SJCRH30 (cell line): ENCODE results near the gene TAL2. TPM values are rescaled to one million over a fixed set of nuclear protein-coding genes. Genes with fewer than 3 reads are reported as not detected.

Source experiments
- DNase-seq, 2 experiments: peaks; one replicate each; pipeline ENCODE4 v3.0.0-alpha.2; 2015 to 2020
- H3K27ac ChIP-seq: fragments of 250-450 bp; sonication (Bioruptor Pico); 2 replicates; pipeline ENCODE4 v1.5.1; 2020; ENCODE audit warnings: mild to moderate bottlenecking, moderate library complexity
- H3K27me3 ChIP-seq: fragments of 250-450 bp; sonication (Bioruptor Pico); 2 replicates; pipeline ENCODE4 v1.5.1; 2020; ENCODE audit warnings: mild to moderate bottlenecking, moderate library complexity
- H3K36me3 ChIP-seq: fragments of 250-450 bp; sonication (Bioruptor Pico); 2 replicates; pipeline ENCODE4 v1.5.1; 2020; ENCODE audit warnings: mild to moderate bottlenecking, moderate library complexity
- H3K4me1 ChIP-seq: fragments of 250-450 bp; sonication (Bioruptor Pico); 2 replicates; pipeline ENCODE4 v1.5.1; 2020; ENCODE audit warnings: mild to moderate bottlenecking, moderate library complexity
- H3K4me3 ChIP-seq: fragments of 250-450 bp; sonication (Bioruptor Pico); 2 replicates; pipeline ENCODE4 v1.5.1; 2020; ENCODE audit warnings: mild to moderate bottlenecking, moderate library complexity
- H3K9me3 ChIP-seq: fragments of 250-450 bp; sonication (Bioruptor Pico); replicated peaks from 2 replicates; pipeline ENCODE4 v1.5.1; 2020; ENCODE audit warnings: mild to moderate bottlenecking, moderate library complexity
- total RNA-seq: library from RNA; depleted of rRNA; stranded (reverse); fragments of >200 nt; shearing (Covaris generic); gene quantifications from 2 replicates; pipeline ENCODE4 v1.2.3, GENCODE V29; 2014; rRNA removed

TAL2 gene
- total RNA-seq, 1 experiment from 2014 or later, result not detected

DNA sequence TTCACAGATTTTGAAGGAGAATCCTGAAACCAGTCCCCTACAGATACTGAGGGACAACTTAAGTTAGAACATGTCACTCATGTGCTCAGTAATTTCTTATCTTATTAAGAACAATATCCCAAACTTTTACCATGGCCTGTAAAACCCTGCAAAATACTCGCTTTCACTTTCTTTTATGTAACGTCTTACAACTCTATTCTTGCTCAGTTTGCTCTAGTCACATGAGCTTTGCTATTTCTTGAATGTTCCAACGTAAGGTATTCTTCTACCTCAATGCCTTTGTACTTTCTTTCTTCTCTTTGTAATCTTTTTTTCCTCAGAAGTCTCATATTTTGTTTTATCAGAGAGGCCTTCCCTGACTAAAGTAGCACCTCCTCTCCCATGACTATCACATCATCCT is 46.1 kb downstream of the TAL2 start:
- H3K4me1 ChIP-seq, result no peaks in the 10 kb centered on the region
- H3K4me3 ChIP-seq, result no peak overlapping the region
- H3K9me3 ChIP-seq, result no peaks in the 10 kb centered on the region; the same call in 1 of the 2 replicates
- no peaks in the 10 kb centered on the region for H3K27me3 ChIP-seq
- no peak overlapping the region for H3K27ac ChIP-seq
- DNase-seq, result no peak
- no peaks in the 10 kb centered on the region for H3K36me3 ChIP-seq

DNA sequence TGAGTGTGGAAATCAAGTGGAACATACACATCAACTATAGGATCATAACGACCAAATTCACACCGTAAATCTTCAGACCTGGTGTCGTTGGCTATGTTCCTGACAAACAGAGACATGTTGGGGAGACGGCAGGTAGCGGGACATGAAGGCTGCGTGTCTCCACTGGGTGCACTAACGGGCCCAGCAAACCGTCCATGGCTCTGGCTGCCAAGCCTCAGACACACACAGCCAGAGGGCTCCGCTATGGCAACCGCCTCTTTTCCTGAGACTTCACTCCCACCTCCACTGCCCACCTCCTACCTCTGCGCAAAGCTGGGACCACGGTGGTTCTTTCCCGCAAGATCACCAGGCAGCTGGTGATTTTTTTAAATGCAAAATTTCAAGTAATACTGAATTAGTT is 48.4 kb downstream of the TAL2 start:
- Histone ChIP-seq H3K4me3 (no peak overlapping the region), H3K27ac (no peak overlapping the region), H3K27me3 (no peaks in the 10 kb centered on the region), H3K9me3 (no peaks in the 10 kb centered on the region), H3K4me1 (no peaks in the 10 kb centered on the region), H3K36me3 (peaks cover 3% of the 10 kb centered on the region; the same call in 1 of the 2 replicates)
- DNase-seq, result no peak

DNA sequence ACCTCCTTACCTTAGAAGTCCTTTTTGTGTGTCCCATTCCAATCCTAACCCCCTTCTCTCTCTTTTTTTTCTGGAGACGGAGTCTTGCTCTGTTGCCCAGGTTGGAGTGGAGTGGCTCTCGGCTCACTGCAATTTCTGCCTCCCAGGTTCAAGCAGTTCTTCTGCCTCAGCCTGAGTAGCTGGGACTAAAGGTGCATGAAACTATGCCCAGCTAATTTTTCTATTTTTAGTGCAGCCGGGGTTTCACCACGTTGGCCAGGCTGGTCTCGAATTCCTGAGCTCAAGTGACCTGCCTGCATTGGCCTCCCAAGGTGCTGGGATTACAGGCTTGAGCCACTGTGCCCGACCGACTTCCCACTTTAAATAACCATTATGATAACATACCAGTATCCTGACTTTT is 49.6 kb downstream of the TAL2 start:
- Histone ChIP-seq H3K4me3 (no peak overlapping the region), H3K4me1 (no peaks in the 10 kb centered on the region), H3K36me3 (peaks cover 3% of the 10 kb centered on the region; the same call in 1 of the 2 replicates), H3K27me3 (no peaks in the 10 kb centered on the region), H3K27ac (no peak overlapping the region), H3K9me3 (no peaks in the 10 kb centered on the region)
- DNase-seq, result no peak

DNA sequence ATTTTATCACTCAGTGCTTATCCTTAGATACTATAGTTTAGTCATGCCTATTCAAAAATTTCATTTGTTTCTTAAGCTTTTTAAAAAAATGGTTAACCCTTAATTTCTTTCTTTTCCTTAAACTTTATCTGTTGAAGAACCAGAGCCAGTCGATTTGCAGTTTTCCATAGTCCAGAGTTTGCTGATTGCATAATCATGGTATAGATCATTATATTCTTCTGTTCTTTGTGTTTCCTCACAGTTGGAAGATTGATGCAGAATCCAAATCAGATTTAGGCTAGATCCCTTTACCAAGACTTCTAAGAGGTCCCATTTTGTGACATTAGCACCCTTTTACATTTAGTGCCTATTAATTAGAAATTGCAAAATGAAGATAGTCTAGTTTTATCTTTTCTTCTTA is 50.0 kb downstream of the TAL2 start:
- H3K4me3 ChIP-seq, result no peak overlapping the region
- H3K27ac ChIP-seq, result no peak overlapping the region

More for the DNA sequence above, 50.0 kb downstream of the TAL2 start:
- no peaks in the 10 kb centered on the region for H3K27me3 ChIP-seq
- H3K4me1 ChIP-seq, result no peaks in the 10 kb centered on the region
- DNase-seq, result no peak
- no peaks in the 10 kb centered on the region for H3K9me3 ChIP-seq
- H3K36me3 ChIP-seq, result peaks cover 3% of the 10 kb centered on the region; the same call in 1 of the 2 replicates

Other genes starting within 250 kb of the TAL2 start
- 3.1 and 6.4 TPM in 2 replicates for gene FSD1L, start 214.4 kb upstream of the TAL2 start, total RNA-seq
- 22.2 and 28.4 TPM in 2 replicates for gene FKTN, start 104.3 kb upstream of the TAL2 start, total RNA-seq
- gene TMEM38B, start 32.1 kb downstream of the TAL2 start, total RNA-seq, result 25.4 and 27.1 TPM in 2 replicates